Fibroblast of villous mesenchyme (primary cell): ENCODE measurements around the gene SUPT3H. TPM values are rescaled to one million over a fixed set of nuclear protein-coding genes. Genes with fewer than 3 reads are reported as not detected.

Experiments used
- DNase-seq: peaks from one replicate; pipeline ENCODE4 v3.0.0-alpha.2; 2010; ENCODE audit warnings: low read depth
- H3K4me3 ChIP-seq: 2 replicates; pipeline ENCODE4 v1.5.1; 2011; ENCODE audit warnings: low read depth, mild to moderate bottlenecking, low read length
- total RNA-seq: library from RNA; depleted of rRNA; stranded (reverse); fragments of >200 nt; gene quantifications from 2 replicates; pipeline ENCODE4 v1.2.3, GENCODE V29; 2012
- TF ChIP-seq, protein P1 (sequence below): IDR thresholded peaks from 2 replicates; pipeline ENCODE4 v1.5.1; 2012; ENCODE audit warnings: low read depth, mild to moderate bottlenecking, low read length; ENCODE audit not compliant: insufficient read depth

SUPT3H gene
- total RNA-seq, 1 donor = 7.8 TPM

DNA sequence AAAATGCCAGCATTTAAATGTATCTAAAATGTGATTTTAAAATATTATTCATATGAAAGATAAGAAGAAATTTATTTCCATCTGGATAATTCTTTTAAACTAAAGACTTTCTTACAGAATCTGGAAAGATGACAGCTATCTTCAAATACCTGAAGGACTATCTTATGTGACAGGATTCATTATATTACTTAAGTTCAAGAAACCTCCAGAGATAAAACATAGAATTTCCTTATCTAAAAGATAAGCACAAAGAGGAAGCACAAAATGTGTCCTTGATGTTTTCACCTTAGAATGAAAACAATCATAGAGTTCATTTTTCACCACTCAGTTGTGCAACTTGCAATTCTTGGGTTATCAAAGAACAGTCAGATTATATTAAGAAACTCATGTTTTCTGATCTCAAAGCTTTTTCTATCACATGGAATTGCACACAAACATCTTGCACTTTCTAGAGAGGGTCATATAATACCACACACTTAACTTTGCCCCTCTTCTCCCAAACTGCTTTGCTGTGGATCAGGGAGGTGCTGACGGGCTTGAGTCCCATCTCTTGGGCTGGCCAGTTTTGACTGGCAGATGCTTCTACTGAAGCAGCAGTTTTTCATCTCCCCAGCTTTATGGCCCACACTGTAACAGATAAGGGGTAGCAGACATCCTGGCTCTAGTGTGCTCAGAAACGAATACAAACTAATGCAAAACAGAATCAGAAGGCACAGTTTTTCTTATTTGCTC is 522.9 kb downstream of the SUPT3H start:
- no peak for DNase-seq
- no peak overlapping the region for H3K4me3 ChIP-seq
- TF ChIP-seq, protein P1, sequence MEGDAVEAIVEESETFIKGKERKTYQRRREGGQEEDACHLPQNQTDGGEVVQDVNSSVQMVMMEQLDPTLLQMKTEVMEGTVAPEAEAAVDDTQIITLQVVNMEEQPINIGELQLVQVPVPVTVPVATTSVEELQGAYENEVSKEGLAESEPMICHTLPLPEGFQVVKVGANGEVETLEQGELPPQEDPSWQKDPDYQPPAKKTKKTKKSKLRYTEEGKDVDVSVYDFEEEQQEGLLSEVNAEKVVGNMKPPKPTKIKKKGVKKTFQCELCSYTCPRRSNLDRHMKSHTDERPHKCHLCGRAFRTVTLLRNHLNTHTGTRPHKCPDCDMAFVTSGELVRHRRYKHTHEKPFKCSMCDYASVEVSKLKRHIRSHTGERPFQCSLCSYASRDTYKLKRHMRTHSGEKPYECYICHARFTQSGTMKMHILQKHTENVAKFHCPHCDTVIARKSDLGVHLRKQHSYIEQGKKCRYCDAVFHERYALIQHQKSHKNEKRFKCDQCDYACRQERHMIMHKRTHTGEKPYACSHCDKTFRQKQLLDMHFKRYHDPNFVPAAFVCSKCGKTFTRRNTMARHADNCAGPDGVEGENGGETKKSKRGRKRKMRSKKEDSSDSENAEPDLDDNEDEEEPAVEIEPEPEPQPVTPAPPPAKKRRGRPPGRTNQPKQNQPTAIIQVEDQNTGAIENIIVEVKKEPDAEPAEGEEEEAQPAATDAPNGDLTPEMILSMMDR = no peak

DNA sequence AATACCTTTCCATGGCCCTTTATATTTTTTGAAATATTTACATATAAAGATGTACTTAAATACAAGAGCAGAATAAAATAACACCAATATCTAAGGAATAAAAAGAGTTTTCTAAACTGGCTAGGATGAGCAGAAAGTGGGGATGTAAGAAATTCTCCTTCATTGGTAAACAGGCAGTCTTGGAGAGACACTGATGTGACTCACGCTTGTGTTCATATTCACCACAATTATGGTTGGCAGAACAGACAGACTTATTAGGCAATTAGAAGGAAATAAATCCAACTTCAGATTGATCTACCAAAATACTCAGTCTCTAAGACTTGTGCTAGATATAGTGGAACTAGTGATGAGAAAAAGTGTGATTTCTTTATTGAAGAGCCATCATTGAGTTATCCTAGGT is 526.6 kb downstream of the SUPT3H start:
- no peak overlapping the region for H3K4me3 ChIP-seq
- TF ChIP-seq, protein P1 = no peak
- no peak for DNase-seq

DNA sequence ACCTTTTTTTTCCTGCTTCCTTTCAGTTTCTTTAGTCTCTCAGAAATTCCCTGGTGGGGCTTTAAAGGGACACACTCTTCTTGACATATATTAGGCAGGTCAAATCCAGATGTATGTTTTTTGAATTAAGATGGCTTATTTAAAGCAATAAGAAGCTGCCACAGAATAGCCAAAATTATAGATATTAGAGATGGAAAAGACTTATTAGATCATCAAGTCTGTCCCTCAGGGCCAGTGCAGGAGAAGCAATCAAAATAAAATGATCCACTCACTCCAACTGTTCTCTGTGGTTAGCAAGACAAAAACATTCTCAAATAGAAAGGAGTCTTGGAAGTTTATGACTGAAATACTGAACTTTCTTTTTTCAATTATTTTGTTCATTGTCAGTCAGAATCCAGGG is 527.4 kb downstream of the SUPT3H start:
- TF ChIP-seq, protein P1 = no peak
- no peak for DNase-seq
- H3K4me3 ChIP-seq = no peak overlapping the region

DNA sequence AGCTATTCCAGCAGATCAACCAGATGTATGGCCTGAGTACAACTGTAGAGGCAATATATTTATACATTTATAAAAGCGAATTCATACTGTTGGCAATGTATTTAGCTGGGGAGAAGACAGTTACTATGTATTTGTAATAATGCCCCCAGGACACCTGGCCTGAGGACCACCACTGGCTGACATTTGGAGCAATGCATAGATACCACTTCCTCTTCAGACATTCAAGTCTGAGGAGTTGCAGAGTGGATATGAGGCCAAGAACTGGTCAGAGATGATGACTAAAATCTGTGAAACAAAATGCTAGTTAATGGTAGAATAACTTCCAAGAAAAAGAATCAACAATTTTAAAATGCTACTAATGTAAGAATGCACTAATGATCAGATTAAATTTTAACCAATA is 527.9 kb downstream of the SUPT3H start:
- H3K4me3 ChIP-seq = no peak overlapping the region
- no peak for DNase-seq
- TF ChIP-seq, protein P1 = no peak

DNA sequence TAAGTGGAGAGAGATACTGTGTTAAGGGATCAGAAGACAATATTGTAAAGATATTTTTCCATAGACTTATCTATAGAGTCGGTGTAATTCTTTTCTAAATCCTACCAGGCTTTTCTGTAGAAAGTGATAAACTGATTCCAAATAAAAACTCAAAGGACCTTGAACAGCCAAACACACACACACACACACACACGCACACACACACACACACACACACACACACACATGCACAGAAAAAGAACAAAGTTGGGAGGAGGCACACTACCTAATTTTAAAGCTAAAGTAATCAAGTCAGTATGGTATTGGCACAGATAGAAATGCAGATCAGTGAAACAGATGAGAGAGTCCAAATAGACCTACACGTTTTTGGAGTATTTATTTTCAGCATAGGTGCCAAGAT is 534.0 kb downstream of the SUPT3H start:
- no peak overlapping the region for H3K4me3 ChIP-seq
- DNase-seq = no peak
- TF ChIP-seq, protein P1 = no peak

DNA sequence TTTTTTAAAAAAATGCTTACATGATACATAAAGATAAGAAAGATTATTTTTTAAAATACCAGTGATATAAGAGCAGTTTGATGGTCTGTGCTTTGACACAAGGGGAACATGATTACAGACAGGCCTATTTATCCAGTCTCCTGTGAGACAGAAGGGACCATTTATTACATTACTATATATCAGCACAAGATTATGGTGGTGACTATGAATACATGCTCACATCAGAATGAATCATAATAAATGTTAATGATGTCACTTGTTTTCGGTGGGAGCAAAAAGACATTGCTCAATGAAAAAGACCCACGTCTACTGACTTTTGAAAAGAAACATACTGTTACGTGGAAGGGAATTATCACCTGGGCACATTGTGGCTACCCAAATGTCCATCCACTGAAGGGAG is 535.1 kb downstream of the SUPT3H start:
- TF ChIP-seq, protein P1 = no peak
- no peak for DNase-seq
- H3K4me3 ChIP-seq = no peak overlapping the region

DNA sequence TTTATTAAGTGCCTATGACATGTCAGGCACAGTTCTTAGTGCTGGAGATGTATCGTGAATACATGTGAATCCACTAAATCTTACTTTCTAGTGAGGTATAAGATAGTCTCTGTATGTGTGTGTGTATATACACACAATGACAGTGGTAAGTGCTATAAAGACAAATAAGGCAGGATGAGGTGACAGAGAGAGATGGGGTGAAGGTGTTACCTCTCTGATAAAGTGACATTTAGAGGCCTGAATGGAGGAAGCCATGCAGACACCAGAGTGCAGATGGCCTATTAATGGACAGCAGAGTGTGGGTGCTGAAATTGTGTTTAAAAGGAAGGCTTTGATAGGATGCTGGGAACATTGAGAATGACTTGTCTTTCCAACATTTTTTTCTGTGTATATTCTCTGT is 535.9 kb downstream of the SUPT3H start:
- no peak overlapping the region for H3K4me3 ChIP-seq
- no peak for DNase-seq
- TF ChIP-seq, protein P1 = no peak
